ENCODE measurements around the gene MAP4K5. TPM values are rescaled to one million over a fixed set of nuclear protein-coding genes. Genes with fewer than 3 reads are reported as not detected.

The MAP4K5 gene
- total RNA-seq, 1 experiment from 2014 or later: 42.7 TPM

GRCh38 chr14:50577982-50578381, 45.6 kb upstream of the MAP4K5 start:
- H3K18ac ChIP-seq (ENCODE audit: insufficient read length, low read depth, low read length): no peak overlapping the region
- Mint-ChIP-seq H3K27ac (no peak overlapping the region), H3K27me3 (ENCODE audit: low read depth) (no peaks in the 10 kb centered on the region), H3K4me3 (no peak overlapping the region), H3K36me3 (ENCODE audit: insufficient read depth in 1 of 3, low read depth in 3 of 3) (no peaks in the 10 kb centered on the region), H3K4me1 (peaks cover 7% of the 10 kb centered on the region in 2 experiments), H3K9me3 (no peaks in the 10 kb centered on the region)
- no peak overlapping the region for H2BK12ac ChIP-seq (ENCODE audit: insufficient read length, low read depth, low read length)
- H4K8ac ChIP-seq (replicated peaks; ENCODE audit: insufficient read length, low read depth, low read length): no peak overlapping the region
- no peaks in the 10 kb centered on the region for H3K9me3 ChIP-seq (ENCODE audit: control insufficient read depth, low read depth, low read length)
- H4K5ac ChIP-seq (ENCODE audit: insufficient read length, low read depth, low read length): no peak overlapping the region
- H3K4me1 ChIP-seq (ENCODE audit: insufficient read depth, low read length): no peaks in the 10 kb centered on the region
- no peak overlapping the region for H4K91ac ChIP-seq (ENCODE audit: insufficient read length, low read depth, low read length)
- H3K27me3 ChIP-seq (ENCODE audit: insufficient read depth, low read length): no peaks in the 10 kb centered on the region
- H2AFZ ChIP-seq (ENCODE audit: low read length): no peak overlapping the region
- H3K14ac ChIP-seq (ENCODE audit: insufficient read depth, low read length): no peak overlapping the region
- TF ChIP-seq CTCF (conservative IDR thresholded peaks at IDR 0.05): no peak
- H2BK15ac ChIP-seq (ENCODE audit: low read depth, low read length): no peak overlapping the region
- no peak overlapping the region for H3K4ac ChIP-seq (ENCODE audit: low read depth, low read length)
- H2AK5ac ChIP-seq (ENCODE audit: insufficient read length, low read length): no peak overlapping the region
- no peak overlapping the region for H3K56ac ChIP-seq (ENCODE audit: insufficient read length, low read depth, low read length)
- H3K4me2 ChIP-seq (ENCODE audit: insufficient read depth, insufficient read length, low read length): no peak overlapping the region
- no peak overlapping the region for H2BK120ac ChIP-seq (ENCODE audit: low read depth, low read length, poor library complexity, severe bottlenecking)
- no peaks in the 10 kb centered on the region for H4K20me1 ChIP-seq (ENCODE audit: control insufficient read depth, insufficient read depth, insufficient read length)
- no peak overlapping the region for H3K9ac ChIP-seq (ENCODE audit: extremely low read depth, insufficient read length, low read length)
- no peak for DNase-seq
- H3K27ac ChIP-seq (ENCODE audit: insufficient read length, low read depth, low read length): no peak overlapping the region
- no peaks in the 10 kb centered on the region for H3K79me2 ChIP-seq (ENCODE audit: insufficient read depth, low read length)
- H2BK20ac ChIP-seq (ENCODE audit: low read depth, low read length, poor library complexity, severe bottlenecking): no peak overlapping the region
- H3K23ac ChIP-seq (ENCODE audit: insufficient read length, low read depth, low read length): no peak overlapping the region
- H3K23me2 ChIP-seq (ENCODE audit: insufficient read length, low read depth, low read length, poor library complexity, severe bottlenecking): no peaks in the 10 kb centered on the region
- H2BK5ac ChIP-seq (ENCODE audit: insufficient read length, low read length): no peak overlapping the region
- H3K79me1 ChIP-seq (ENCODE audit: insufficient read depth, low read depth, low read length, poor library complexity, severe bottlenecking): no peaks in the 10 kb centered on the region
- no peak overlapping the region for H3T11ph ChIP-seq (ENCODE audit: low read length)

All from H9 (cell line).